HL-60 (cell line): ENCODE results near the gene CMC1.

Source experiments
- CTCF ChIP-seq: IDR thresholded peaks from one replicate; pipeline ENCODE4 v1.5.1; 2011; ENCODE audit warnings: low read length, control low read depth, inconsistent platforms; ENCODE audit not compliant: insufficient read depth
- GABPA ChIP-seq: IDR thresholded peaks from 2 replicates; pipeline ENCODE4 v1.6.1; 2012; ENCODE audit warnings: low read depth
- POLR2AphosphoS5 ChIP-seq: IDR thresholded peaks from 2 replicates; pipeline ENCODE4 v1.6.1; 2012; ENCODE audit warnings: low read depth

DNA sequence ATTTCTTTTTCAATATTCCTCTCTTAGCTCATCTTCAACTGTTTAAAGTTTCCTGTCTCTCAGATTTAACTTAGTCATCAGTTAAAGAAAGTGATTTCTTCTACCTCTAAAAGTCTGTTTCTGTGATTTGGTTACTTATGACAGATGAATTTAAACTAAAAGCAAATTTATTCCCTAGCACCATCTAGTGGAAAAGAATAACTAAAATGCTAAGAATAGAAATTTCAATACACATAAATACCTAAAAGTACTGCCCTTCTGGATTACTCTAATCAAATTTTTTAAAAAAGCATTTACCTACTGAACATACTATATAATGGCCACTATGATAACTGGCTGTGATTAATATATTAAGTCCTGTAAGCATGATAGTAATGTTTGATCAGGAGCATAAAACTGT is 93.1 kb downstream of the CMC1 start:
- no peak for TF ChIP-seq POLR2AphosphoS5
- TF ChIP-seq CTCF, result no peak
- TF ChIP-seq GABPA, result no peak
